Measurements from ENCODE around the gene FYB1.

FYB1 gene

DNA sequence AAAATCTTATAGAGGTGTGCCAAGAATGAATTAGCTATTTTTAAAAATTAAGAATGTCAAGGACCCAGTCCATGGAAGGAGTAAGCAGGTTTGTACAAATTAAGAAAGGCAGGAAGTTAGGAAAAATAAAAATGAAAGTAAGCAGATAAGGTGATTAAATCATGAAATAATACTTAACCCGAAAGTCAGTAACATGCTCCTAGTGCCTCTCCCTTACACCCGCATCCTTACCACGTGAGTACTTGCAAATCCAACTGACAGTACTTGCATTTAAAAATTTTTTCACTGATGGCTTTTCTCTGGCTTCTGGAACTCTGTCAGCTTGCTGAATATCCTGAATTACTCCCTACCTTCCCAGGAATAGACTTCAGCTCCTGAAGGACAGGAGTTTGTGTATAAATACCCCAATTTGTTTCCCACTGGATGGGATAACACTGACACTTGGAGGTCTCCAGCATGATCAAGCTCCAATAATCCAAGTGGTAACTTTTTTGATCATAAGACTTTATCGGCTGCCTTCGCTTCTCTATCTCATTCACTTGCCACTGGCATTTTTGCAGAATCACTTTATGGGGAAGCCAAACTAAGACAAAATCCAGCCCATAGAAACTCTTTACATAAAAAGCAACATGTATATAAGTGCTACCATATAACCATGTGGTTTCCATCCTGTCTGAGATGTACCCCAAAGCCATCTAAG, 103.6 kb downstream of the FYB1 start:
- no peak for DNase-seq

DNA sequence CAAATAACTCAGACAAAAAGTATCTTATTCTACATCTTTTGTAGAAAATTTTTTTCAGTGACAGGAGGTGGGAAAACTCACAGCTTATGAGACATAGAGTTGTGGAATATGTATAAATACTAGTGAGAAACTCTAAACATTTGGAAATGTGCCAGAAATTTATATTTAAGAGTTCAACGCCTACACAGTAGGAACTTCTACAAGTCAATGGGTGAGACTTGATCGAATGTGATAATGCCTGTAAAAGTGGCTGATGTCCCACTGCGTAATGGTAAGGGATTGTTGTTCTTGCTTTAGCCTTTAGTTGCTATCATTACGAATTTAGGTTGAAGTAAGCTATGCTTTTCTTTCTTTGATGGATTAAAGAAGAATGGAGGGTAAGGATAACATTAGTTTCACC, 105.2 kb downstream of the FYB1 start:
- no peak for DNase-seq

DNA sequence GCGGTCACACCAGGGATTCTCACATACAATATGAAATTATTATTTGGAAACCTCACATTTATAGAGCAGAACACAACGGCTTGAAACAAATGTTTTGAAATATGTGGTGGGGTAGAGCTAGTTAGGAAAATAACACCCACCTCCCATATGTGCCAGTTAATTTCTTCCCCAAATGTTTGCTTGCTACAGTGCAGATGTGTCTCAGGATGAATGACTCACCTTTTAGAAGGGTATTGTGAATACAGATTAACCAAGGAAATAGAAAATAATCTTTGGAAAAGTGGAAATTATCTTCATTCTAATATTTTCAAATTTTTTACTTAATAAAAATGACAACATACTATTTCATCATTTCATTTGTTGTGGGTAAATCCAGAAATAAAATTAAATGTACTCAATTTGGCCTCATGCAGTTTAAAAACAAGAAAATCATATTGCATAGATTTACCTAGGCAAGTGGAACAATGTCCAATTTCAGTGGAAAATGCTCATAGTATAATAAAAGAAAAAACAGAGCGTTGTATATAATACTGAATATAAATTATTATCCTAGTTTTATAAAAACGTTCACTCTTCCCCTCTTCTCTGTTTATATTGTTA, 105.9 kb downstream of the FYB1 start:
- no peak for DNase-seq

DNA sequence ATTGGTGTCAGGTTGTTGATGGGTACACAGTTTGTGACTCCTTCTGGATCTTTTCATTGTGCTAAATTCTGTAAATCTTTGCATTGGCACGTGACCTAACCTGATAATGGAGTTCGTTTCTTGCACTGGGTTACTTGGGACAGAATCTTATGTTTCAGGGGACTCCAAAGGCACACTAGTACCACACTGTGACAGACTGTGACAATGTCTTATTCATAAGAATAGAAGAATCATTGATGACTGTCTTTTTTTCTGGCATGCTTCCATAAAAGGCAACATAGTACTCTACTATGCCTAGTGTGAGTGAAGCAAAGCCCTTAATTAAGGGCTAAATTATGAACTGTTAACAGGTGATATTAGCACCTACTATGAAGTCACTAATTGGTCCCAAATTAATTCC, 109.8 kb downstream of the FYB1 start:
- DNase-seq = no peak

DNA sequence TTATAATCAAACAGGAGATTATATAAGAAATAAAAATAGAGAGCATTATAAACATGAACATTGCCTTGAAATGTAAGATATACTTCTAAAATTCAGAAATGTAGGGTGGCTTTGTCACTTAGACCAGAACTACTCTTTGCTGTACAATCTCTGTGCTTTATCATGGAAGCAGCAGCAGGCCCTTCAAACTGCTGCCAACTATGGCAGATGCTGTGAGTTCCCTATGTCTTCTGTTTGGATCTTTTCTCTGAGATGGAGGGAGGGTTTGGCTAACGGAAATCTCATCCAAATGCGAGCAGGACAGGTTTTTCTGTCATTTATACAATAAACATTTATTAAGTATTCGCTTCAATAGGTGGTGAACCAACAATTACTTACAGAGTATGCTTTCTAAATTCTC, 110.4 kb downstream of the FYB1 start:
- DNase-seq = no peak

DNA sequence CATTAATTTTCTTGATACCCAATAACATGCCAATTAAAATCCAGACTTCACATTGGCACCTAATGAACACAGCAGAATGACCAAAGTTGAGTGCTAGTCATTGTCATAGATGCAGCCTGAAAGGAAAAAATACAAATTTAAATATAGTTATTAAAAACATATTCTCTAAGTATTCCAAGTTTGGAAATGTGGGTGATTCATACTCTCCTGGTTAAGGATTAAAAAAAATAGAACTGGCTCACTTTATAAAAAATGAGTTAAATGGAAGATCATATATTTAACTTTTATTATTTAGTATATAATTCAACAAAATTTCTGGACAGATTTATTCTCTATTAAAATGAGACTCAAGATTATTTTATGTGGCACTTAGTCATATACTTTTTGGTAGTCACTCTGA, 112.0 kb downstream of the FYB1 start:
- no peak for DNase-seq

DNA sequence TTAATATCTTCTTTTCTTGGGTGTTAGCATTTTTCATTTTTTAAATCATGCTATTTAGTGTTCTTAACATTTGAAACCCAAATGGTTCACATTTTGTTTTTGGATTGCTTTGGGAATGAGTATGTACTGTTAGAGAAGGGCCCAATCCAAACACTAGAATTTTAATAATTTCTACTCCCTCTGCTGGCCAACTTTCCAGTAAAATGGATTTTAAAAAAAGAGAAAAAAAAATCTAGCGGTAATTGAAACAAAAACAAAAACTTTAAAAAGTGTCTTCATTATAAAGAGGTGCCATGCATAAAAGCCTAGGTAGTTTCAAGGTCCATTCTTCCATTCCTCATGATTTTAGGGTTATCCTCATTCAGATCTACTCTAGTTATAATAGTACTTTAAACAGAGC, 113.0 kb downstream of the FYB1 start:
- no peak for DNase-seq

DNA sequence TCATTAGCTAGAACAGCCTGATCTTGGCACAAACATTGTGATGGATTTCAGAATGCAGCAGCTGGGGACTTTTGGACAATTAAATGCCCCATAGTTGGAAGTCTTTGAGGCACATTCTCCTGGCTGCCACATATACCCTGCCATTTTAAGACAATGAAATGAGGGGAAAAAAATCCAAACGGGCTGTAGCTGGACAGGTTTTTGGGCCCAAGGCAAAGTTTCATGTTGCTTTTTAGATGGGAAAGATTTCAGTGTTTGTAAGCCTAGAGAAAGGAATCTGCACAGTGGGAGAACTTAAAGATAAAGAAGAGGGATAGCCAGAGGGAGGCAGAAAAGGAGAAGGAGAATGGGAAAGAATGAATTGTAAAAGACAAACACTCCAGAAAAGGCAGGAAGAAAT, 115.1 kb downstream of the FYB1 start:
- no peak for DNase-seq

DNA sequence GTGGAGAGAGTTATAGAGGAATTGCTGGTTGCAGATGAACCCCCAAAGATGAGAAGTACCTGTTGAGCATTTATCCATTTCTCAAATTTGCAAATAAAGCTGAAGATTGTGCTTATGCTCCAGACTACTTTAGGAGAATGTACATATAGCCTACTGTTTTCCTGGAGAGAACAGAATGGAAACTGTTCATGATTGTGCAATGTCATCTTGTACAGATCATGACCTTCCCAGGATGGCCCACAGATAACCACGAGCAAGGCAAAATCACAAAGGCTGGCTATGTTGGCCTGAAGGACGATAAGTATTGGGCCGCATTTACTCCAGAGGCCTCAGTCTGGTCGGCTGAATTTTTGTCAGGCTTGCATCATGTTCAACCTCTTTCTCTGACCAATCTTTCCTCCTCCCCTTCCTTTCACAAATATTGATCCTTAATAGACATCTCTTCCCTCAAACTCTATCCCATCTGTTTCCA, 116.6 kb downstream of the FYB1 start:
- DNase-seq = no peak

DNA sequence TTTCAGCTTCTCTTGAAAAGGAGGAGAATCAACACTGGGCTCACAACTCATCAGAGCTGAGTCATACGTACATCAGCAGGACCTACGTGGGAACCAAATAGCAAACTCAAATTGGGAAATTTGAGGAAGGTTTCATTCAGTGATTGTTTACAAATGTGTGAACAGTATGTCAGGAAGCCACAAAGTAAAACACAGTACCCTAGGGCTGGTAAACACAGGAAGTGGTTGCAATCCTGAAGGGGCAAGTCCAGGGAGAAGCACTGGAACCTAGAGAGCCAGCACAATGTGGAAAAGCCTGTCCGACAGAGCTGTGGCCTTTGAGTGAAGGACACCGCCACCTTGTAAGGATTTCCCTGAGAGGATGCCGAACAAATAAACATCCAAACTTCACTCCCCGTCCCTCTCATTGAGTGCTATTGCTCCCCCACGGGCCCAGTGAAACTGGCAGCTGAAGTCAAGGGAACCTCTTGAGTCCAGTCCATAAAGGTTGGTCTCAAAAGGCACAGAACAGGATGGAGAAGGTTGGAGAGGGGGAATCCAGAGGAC, 118.4 kb downstream of the FYB1 start:
- DNase-seq = no peak

DNA sequence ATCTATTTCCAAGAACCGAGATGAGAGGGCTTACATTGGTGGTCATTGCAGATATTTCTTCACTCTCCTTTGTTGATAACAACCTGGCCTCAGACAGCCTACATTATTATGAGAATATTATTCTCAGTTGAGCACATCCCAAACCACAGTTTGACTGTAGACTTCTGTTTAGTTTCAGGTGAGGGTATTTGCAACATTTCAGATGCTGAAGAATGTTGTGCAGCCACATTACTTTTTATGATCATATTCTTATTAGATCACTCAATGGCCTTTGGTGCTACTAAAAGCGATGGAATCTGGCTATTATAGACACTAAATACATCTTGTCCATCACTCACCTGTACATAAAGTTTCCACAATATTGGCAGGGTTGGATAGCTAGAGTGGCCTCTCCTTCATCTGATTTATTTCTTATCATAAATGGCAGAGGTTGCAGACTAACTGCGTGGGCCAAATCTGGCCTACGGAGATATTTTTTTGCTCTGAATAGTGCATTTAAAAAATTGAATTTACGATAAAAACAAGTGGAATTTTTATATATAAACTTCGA, 119.0 kb downstream of the FYB1 start:
- no peak for DNase-seq

DNA sequence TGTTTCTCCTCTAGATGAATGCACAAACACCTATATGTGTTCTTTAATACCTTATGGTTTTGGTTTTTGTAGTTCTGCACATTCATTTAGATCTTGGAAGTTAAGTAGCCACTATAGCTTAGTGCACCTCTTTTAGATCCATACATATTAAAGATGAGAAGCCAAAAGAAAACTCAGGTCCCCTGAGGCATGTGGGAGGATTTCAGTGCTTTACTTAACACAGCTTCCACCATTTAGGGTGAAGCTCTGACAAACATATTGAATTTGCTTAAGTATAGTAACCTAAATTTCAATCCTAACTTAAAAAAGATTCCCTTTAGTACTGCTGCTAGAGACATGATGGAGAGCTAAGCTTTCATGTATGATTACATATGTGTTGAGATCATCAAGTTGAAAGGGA, 119.5 kb downstream of the FYB1 start:
- DNase-seq = no peak

DNA sequence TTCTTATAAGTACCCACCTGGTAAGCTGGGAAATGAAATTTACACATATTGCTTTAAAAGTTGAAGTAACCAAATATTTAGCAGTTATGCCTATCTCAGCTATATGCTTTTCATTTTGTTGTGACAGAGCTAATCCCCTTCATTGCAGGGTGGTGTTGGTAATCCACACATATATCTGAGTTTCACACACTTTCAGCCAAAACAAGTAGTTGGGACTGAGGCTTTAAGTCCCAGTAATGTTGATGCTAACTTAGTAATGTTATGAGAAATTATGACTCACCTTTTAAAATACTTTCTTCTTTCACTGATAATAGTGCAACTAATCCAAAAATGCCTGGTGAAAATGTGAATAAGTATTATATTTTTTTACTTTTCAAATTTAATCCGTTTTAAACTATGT, 126.0 kb downstream of the FYB1 start:
- DNase-seq = no peak

DNA sequence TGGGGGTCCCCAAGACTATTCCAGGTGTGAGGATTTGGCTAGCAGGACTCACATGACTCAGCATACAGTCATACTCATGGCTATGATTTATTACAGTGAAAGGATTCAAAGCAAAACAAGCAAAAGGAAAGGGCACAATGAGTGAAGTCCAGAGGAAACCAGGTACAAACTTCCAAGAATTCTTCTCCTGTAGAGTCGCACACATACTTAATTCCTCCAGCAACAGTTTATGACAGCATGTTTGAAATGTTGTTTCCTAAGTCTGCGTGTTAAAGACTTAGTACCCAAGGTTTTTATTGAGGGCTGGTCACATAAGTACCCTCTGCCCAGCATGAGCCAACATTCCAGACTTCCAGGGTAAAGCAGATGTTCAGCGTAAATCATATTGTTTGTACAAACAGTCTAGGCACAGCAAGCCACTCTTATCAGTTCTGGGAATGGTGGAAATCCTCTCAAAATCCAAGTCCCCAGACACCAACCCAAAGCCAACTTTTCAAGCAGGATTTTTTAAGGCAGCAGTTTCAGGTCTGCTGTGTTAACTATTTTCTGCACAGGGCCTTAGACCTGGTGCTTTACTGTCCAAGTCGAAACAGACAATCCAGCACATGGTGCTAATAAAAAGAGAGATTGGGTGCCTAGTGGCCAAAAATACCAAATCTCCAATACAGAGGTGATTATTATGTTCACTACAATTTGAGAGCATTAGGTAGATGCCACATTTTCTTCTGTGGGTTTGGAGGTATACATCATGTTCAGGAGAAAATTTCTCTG, 126.6 kb downstream of the FYB1 start:
- DNase-seq = no peak

DNA sequence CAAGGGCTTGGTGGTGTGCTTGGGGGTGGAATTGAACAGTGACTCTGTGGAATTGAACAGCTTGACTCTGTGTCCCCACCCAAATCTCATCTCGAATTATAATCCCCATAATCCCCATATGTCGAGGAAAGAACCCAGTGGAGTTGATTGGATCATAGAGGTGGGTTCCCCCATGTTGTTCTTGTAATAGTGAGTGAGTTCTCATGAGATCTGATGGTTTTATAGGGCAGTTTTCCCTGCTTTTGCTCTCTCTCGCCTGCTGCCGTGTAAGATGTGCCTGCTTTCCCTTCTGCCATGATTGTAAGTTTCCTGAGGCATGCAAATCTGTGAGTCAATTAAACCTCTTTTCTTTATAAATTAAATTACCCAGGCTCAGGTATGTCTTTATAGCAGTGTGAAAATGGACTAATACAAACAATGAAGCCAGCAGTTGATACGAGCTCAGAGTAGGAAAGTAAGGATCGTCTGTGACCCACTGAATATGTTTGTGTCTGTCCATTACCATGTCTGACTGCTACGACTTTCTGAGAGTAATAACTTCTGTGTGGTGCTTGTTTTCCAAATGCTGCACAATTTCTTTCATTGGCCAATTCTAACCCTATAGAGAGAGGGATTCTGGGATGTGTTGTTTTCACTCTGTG, 127.3 kb downstream of the FYB1 start:
- DNase-seq = no peak

DNA sequence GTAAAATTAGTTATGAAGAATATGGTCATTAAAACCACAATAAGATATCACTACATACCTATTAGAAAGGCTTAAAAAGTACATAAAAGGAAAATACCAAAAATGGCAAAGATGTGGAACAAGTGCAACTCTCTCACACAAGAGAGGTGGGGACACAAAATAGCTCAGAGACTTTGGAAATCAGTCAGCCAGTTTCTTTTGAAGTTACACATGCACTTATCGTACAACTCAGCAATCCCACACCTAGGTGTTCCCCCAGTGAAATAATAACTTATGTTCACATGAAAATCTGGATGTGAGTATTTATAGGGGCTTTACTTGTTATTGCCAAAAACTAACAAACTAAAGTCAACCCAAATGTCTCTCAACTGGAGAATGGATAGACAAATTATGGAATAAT, 135.4 kb downstream of the FYB1 start:
- no peak for DNase-seq

DNA sequence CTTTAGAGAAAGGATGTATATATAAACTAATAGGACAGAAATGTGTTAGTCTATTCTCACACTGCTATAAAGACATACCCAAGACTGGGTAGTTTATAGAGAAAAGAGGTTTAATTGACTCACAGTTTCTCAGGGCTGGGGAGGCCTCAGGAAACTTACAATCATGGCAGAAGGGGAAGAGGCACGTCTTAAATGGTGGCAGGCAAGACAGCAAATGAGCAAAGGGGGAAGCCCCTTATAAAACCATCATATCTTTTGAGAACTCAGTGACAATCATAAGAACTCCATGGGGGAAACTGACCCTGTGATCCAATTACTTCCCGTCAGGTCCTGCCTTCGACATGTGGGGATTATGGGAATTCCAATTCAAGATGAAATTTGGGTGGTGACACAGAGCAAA, 136.4 kb downstream of the FYB1 start:
- DNase-seq = no peak

DNA sequence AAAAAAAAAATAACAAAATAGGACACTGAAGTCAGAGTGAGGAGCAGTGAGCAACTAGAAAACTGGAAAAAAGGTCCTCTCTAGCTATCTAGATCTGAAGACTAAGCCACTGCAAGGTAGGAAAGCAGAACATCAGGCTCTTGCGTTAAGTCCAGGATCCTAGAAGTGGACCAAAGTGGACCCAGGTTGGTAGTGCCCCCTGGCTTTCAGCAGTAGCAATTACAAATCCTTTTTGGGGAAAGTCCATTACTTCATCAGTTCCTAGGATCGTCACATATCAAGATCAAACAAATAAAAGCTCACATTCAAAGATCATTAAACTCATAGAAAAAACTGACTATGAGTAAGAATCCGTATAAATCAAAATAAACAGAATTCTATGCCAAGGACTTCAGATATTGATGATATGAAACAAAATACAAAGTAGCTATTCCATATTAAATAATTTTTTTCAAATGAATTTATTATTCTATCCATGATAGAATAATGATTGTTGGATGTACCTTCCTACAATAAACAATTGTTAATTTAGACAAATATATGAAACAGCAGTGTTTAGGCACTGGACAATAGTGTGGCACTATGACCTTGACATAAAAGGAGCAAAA, 138.7 kb downstream of the FYB1 start:
- no peak for DNase-seq

DNA sequence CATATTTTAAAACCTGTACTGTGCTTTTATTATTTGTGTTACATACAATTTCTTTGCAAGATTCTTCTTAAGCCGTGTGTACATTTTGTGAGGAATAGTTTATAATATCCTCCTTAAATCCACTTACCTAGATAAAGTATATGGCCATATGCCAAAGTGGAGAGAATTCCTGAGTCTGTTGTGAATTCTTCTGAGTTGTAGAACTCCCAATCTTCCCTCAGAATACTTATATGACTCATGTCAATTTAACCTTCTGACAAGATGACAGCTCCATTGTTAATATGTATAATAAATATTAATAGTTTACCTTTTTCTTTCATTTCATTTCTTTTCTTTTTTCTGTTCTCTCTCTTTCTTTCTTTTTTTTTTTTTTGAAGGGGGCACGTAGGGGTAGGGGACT, 139.2 kb downstream of the FYB1 start:
- no peak for DNase-seq

DNA sequence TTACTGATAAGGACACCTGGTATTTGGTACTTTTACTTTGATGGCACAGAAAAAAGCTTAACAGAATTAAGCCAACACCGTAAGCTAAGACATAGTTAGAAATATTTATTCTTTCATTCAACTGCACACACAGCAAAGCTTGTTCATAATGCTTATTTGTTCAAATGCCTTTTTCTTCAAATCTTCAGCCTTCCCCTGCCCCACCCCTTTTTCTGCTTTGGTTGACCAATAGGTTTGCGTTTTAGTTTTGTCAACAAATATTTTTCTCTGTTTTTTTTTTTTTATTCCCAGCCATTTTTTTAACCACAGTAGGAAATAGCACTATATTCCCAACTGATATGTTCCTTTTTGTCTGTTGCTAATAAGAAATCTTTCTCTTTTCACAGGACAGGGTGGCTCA, 140.2 kb downstream of the FYB1 start:
- DNase-seq = no peak

DNA sequence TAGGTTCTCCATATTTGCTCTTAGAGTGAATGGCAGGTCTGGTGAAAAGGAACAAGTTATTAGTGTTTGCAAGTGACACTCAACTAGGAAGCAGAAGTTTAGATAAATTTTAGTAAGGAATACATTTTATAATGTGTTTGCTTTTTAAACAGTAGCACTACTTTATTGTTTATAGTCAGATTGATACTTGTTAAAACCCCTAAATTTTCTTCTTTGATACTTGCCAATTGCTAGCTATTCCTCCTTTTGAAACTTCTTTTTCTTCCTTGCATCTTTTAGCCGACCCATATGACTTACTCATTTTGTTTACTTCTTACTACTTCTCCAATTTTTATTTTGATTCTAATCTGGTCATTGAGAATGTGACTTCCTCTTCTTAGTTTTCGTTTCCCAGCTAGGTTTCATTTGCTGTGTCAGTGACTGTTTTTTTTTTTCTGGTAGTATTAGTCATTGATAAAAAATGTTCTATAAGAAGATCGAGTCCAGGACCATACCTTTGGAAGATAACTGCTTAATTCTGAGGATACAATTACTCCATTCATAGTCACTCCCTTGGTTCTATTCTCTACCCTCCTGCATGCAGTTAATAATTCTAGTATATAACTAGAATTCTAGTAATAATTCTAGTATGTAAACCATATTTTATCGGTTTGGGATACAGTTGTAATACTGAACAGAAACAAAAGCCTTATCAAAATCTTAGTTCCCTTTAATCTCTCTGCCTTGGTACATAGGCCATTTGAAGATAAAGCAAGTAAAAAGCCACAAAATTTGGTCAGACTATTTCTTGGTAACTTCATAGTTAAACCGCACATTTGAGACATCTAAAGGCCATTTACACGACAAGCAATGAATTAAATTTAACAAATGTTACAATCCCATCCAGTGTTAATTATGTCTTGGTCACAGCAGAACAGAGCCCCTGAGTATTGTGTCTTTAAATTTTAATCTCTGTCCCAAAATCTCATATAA, 142.3 kb downstream of the FYB1 start:
- no peak for DNase-seq

Data from activated naive CD4-positive, alpha-beta T cell treated with anti-CD3 and anti-CD28 coated beads, Interleukin-2, amount 50 U/mL, for 16 hours (primary cell).